Skin epidermis (tissue), 12 donors: ENCODE measurements around the gene FOLR3.
"Not testable (repeated sequence)": the region's sequence is repeated elsewhere in the genome, so short reads cannot be mapped to it uniquely, and the experiment has no call there.

Experiments used
- H3K27ac ChIP-seq, 21 experiments: fragments of 200-600 bp; sonication (generic) in 11 of 21; one replicate each; pipeline ENCODE4 v1.5.0; 2020; ENCODE audit warnings: mild to moderate bottlenecking in 3 of 21, inconsistent platforms in 2 of 21, moderate library complexity in 2 of 21
- H3K4me3 ChIP-seq, 7 experiments: fragments of 200-600 bp; sonication (generic) in 2 of 7; one replicate each; pipeline ENCODE4 v1.5.0; 2020; ENCODE audit warnings: inconsistent platforms in 2 of 7, mild to moderate bottlenecking in 2 of 7, moderate library complexity in 1 of 7

The FOLR3 gene

GRCh38 chr11:72120930-72121329 is 14.6 kb upstream of the FOLR3 start:
- Histone ChIP-seq H3K4me3 (no peak overlapping the region), H3K27ac (no peak overlapping the region)

- H3K27ac ChIP-seq: no peak overlapping the region
- no peak overlapping the region for H3K4me3 ChIP-seq
Observed at GRCh38 chr11:72122607-72123006, 12.9 kb upstream of the FOLR3 start.

- no peak overlapping the region for H3K27ac ChIP-seq
- no peak overlapping the region for H3K4me3 ChIP-seq
Observed at GRCh38 chr11:72123117-72123653, 12.3 kb upstream of the FOLR3 start.

GRCh38 chr11:72124046-72124445 is 11.5 kb upstream of the FOLR3 start:
- no peak overlapping the region for H3K4me3 ChIP-seq
- no peak overlapping the region for H3K27ac ChIP-seq

- H3K4me3 ChIP-seq: no peak overlapping the region
Observed at GRCh38 chr11:72125956-72126355, 9.6 kb upstream of the FOLR3 start.

GRCh38 chr11:72127923-72128322 is 7.6 kb upstream of the FOLR3 start:
- no peak overlapping the region for H3K27ac ChIP-seq
- no peak overlapping the region for H3K4me3 ChIP-seq

More at GRCh38 chr11:72125956-72126355, 9.6 kb upstream of the FOLR3 start:
- no peak overlapping the region for H3K27ac ChIP-seq

GRCh38 chr11:72129381-72129780 is 6.1 kb upstream of the FOLR3 start:
- Histone ChIP-seq H3K4me3 (no peak overlapping the region), H3K27ac (no peak overlapping the region)

GRCh38 chr11:72132646-72133045 is 2.9 kb upstream of the FOLR3 start:
- H3K27ac ChIP-seq: peak overlapping the region in 2 of 21 experiments; percentile 26 to 59
- no peak overlapping the region for H3K4me3 ChIP-seq

GRCh38 chr11:72135891-72136683 is 562 bp downstream of the FOLR3 start:
- Histone ChIP-seq H3K4me3 (no peak overlapping the region), H3K27ac (peak overlapping the region in 1 of 21 experiments; percentile 31)

- no peak overlapping the region for H3K4me3 ChIP-seq
- H3K27ac ChIP-seq: no peak overlapping the region
Observed at GRCh38 chr11:72136684-72137262, 1.2 kb downstream of the FOLR3 start.

GRCh38 chr11:72138821-72139390 is 3.4 kb downstream of the FOLR3 start:
- H3K4me3 ChIP-seq: no peak overlapping the region
- H3K27ac ChIP-seq: no peak overlapping the region

GRCh38 chr11:72139500-72139899 is 4.0 kb downstream of the FOLR3 start:
- no peak overlapping the region for H3K4me3 ChIP-seq
- no peak overlapping the region for H3K27ac ChIP-seq

GRCh38 chr11:72140661-72141060 is 5.1 kb downstream of the FOLR3 start:
- H3K27ac ChIP-seq: peak overlapping the region in 4 of 21 experiments; percentile 10 to 70 (median 27)
- no peak overlapping the region for H3K4me3 ChIP-seq

- Histone ChIP-seq H3K27ac (peak overlapping the region in 5 of 21 experiments; percentile 10 to 74 (median 70)), H3K4me3 (no peak overlapping the region)
Observed at GRCh38 chr11:72141066-72141465, 5.5 kb downstream of the FOLR3 start.

- not testable (repeated sequence) for H3K4me3 ChIP-seq
- peak overlapping the region in 3 of 21 experiments; percentile 17 to 74 (median 70) for H3K27ac ChIP-seq
Observed at GRCh38 chr11:72142086-72142485, 6.6 kb downstream of the FOLR3 start.

GRCh38 chr11:72142543-72142942 is 7.0 kb downstream of the FOLR3 start:
- not testable (repeated sequence) for H3K4me3 ChIP-seq

GRCh38 chr11:72144807-72145565 is 9.5 kb downstream of the FOLR3 start:
- Histone ChIP-seq H3K27ac (peak overlapping the region in 1 of 21 experiments; percentile 14), H3K4me3 (no peak overlapping the region)

More at GRCh38 chr11:72142543-72142942, 7.0 kb downstream of the FOLR3 start:
- H3K27ac ChIP-seq: not testable (repeated sequence)

GRCh38 chr11:72146625-72147024 is 11.1 kb downstream of the FOLR3 start:
- Histone ChIP-seq H3K27ac (no peak overlapping the region), H3K4me3 (no peak overlapping the region)

GRCh38 chr11:72150882-72151281 is 15.4 kb downstream of the FOLR3 start:
- Histone ChIP-seq H3K27ac (no peak overlapping the region), H3K4me3 (no peak overlapping the region)

GRCh38 chr11:72153874-72154273 is 18.3 kb downstream of the FOLR3 start:
- not testable (repeated sequence) for H3K4me3 ChIP-seq, H3K27ac ChIP-seq
